NCI-H2029 (cell line): ENCODE data around the gene IL17REL.
"Not testable (repeated sequence)": the region's sequence is repeated elsewhere in the genome, so short reads cannot be mapped to it uniquely, and the experiment has no call there.

Experiments
- DNase-seq: peaks from one replicate; lab custom pipeline; 2025; lab: John Stamatoyannopoulos, UW

The IL17REL gene

GRCh38 chr22:49989826-49990225, 22.7 kb downstream of the IL17REL start:
- DNase-seq = not testable (repeated sequence)

GRCh38 chr22:49986325-49986724, 26.2 kb downstream of the IL17REL start:
- DNase-seq = no peak

GRCh38 chr22:49983148-49984042, 29.2 kb downstream of the IL17REL start:
- DNase-seq = no peak

GRCh38 chr22:49981799-49982198, 30.8 kb downstream of the IL17REL start:
- DNase-seq = not testable (repeated sequence)

GRCh38 chr22:49979587-49980264, 32.8 kb downstream of the IL17REL start:
- DNase-seq = no peak

GRCh38 chr22:49977578-49977977, 35.0 kb downstream of the IL17REL start:
- DNase-seq = no peak

- no peak for DNase-seq
Observed at GRCh38 chr22:49976439-49977175, 36.0 kb downstream of the IL17REL start.

- DNase-seq = no peak
Observed at GRCh38 chr22:49975543-49976389, 36.8 kb downstream of the IL17REL start.

- no peak for DNase-seq
Observed at GRCh38 chr22:49973018-49973961, 39.3 kb downstream of the IL17REL start.

- no peak for DNase-seq
Observed at GRCh38 chr22:49972163-49973017, 40.2 kb downstream of the IL17REL start.

- no peak for DNase-seq
Observed at GRCh38 chr22:49971232-49972162, 41.1 kb downstream of the IL17REL start.

GRCh38 chr22:49970528-49971231, 41.9 kb downstream of the IL17REL start:
- peak; percentile 85 for DNase-seq

- no peak for DNase-seq
Observed at GRCh38 chr22:49969751-49970527, 42.6 kb downstream of the IL17REL start.

- DNase-seq = no peak
Observed at GRCh38 chr22:49968831-49969661, 43.5 kb downstream of the IL17REL start.

- no peak for DNase-seq
Observed at GRCh38 chr22:49968313-49968830, 44.2 kb downstream of the IL17REL start.

- no peak for DNase-seq
Observed at GRCh38 chr22:49967706-49968208, 44.8 kb downstream of the IL17REL start.
